NCI-H1436 (cell line): ENCODE data around the gene AKR1C4.
"Not testable (repeated sequence)": the region's sequence is repeated elsewhere in the genome, so short reads cannot be mapped to it uniquely, and the experiment has no call there.

ENCODE experiments used
- DNase-seq: peaks from one replicate; lab custom pipeline; 2025; lab: John Stamatoyannopoulos, UW

The AKR1C4 gene

GRCh38 chr10:5206799-5207198 lies 10.2 kb downstream of the AKR1C4 start:
- DNase-seq, result no peak

- DNase-seq, result not testable (repeated sequence)
Measured at GRCh38 chr10:5209776-5210175, 13.1 kb downstream of the AKR1C4 start.

GRCh38 chr10:5210261-5210660 lies 13.6 kb downstream of the AKR1C4 start:
- DNase-seq, result not testable (repeated sequence)

GRCh38 chr10:5211696-5212536 lies 15.3 kb downstream of the AKR1C4 start:
- DNase-seq, result no peak

GRCh38 chr10:5216801-5217200 lies 20.2 kb downstream of the AKR1C4 start:
- DNase-seq, result no peak

GRCh38 chr10:5219262-5219661 lies 22.6 kb downstream of the AKR1C4 start:
- no peak for DNase-seq

- not testable (repeated sequence) for DNase-seq
Measured at GRCh38 chr10:5222942-5223341, 26.3 kb downstream of the AKR1C4 start.

- DNase-seq, result no peak
Measured at GRCh38 chr10:5229019-5229418, 32.4 kb downstream of the AKR1C4 start.

GRCh38 chr10:5233324-5233723 lies 36.7 kb downstream of the AKR1C4 start:
- no peak for DNase-seq

- no peak for DNase-seq
Measured at GRCh38 chr10:5234106-5234860, 37.6 kb downstream of the AKR1C4 start.

GRCh38 chr10:5237541-5237940 lies 40.9 kb downstream of the AKR1C4 start:
- not testable (repeated sequence) for DNase-seq

- DNase-seq, result no peak
Measured at GRCh38 chr10:5242585-5242984, 45.9 kb downstream of the AKR1C4 start.

GRCh38 chr10:5243521-5243987 lies 46.9 kb downstream of the AKR1C4 start:
- DNase-seq, result no peak

- DNase-seq, result no peak
Measured at GRCh38 chr10:5252177-5253037, 55.8 kb downstream of the AKR1C4 start.

- DNase-seq, result no peak
Measured at GRCh38 chr10:5254488-5254887, 57.9 kb downstream of the AKR1C4 start.

GRCh38 chr10:5257768-5258167 lies 61.1 kb downstream of the AKR1C4 start:
- not testable (repeated sequence) for DNase-seq

GRCh38 chr10:5259132-5259951 lies 62.7 kb downstream of the AKR1C4 start:
- no peak for DNase-seq

GRCh38 chr10:5259952-5260578 lies 63.4 kb downstream of the AKR1C4 start:
- no peak for DNase-seq

- no peak for DNase-seq
Measured at GRCh38 chr10:5260828-5261227, 64.2 kb downstream of the AKR1C4 start.

GRCh38 chr10:5265139-5265538 lies 68.5 kb downstream of the AKR1C4 start:
- DNase-seq, result no peak

GRCh38 chr10:5266351-5266750 lies 69.7 kb downstream of the AKR1C4 start:
- DNase-seq, result no peak
